PFSK-1 (cell line): Measurements from ENCODE around the gene RPRD2.

Experiments
- POLR2AphosphoS5 ChIP-seq: IDR thresholded peaks from 2 replicates; pipeline ENCODE4 v1.6.1; 2012; ENCODE audit warnings: low read depth, mild to moderate bottlenecking, control low read depth, low read length, moderate library complexity
- SIN3A ChIP-seq: IDR thresholded peaks from 2 replicates; pipeline ENCODE4 v1.6.1; 2012; ENCODE audit warnings: mild to moderate bottlenecking, low read length, moderate library complexity, borderline replicate concordance; ENCODE audit not compliant: insufficient read depth
- TAF1 ChIP-seq: IDR thresholded peaks from 2 replicates; pipeline ENCODE4 v1.6.1; 2012; ENCODE audit warnings: low read length, control low read depth, borderline replicate concordance; ENCODE audit not compliant: insufficient read depth
- TF ChIP-seq, protein P1 (sequence below), 2 experiments: IDR thresholded peaks; 2 replicates each; pipeline versions ENCODE4 v1.6.1 to v1.8.0; 2011 to 2012; ENCODE audit warnings: low read depth in 2 of 2, low read length in 2 of 2, control low read depth in 1 of 2, inconsistent platforms in 1 of 2, mild to moderate bottlenecking in 1 of 2, moderate library complexity in 1 of 2; ENCODE audit not compliant: insufficient read depth in 1 of 2

DNA sequence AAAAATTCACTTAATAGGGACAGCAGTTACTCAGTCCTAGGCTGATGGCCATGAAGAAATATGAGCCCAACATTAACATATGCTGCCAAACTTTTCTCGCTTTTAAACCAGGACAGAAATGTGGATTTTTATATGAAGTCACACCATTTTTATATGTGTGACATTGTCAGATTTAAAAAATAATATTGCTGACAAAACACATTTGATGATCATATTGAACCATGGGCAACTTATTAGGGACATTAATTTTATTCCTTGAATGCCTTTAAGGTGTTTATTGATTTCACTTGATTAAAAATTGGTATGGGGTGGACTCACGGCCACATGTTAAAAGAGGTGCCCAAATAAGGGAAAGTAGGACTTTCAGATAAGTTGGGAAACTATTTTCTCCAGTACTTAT, 58.6 kb downstream of the RPRD2 start:
- TF ChIP-seq POLR2AphosphoS5 (no peak), TAF1 (no peak), SIN3A (no peak)
- TF ChIP-seq, protein P1, sequence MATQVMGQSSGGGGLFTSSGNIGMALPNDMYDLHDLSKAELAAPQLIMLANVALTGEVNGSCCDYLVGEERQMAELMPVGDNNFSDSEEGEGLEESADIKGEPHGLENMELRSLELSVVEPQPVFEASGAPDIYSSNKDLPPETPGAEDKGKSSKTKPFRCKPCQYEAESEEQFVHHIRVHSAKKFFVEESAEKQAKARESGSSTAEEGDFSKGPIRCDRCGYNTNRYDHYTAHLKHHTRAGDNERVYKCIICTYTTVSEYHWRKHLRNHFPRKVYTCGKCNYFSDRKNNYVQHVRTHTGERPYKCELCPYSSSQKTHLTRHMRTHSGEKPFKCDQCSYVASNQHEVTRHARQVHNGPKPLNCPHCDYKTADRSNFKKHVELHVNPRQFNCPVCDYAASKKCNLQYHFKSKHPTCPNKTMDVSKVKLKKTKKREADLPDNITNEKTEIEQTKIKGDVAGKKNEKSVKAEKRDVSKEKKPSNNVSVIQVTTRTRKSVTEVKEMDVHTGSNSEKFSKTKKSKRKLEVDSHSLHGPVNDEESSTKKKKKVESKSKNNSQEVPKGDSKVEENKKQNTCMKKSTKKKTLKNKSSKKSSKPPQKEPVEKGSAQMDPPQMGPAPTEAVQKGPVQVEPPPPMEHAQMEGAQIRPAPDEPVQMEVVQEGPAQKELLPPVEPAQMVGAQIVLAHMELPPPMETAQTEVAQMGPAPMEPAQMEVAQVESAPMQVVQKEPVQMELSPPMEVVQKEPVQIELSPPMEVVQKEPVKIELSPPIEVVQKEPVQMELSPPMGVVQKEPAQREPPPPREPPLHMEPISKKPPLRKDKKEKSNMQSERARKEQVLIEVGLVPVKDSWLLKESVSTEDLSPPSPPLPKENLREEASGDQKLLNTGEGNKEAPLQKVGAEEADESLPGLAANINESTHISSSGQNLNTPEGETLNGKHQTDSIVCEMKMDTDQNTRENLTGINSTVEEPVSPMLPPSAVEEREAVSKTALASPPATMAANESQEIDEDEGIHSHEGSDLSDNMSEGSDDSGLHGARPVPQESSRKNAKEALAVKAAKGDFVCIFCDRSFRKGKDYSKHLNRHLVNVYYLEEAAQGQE (IDR thresholded peaks at IDR 0.05; ENCODE audit: insufficient read depth in 1 of 2, low read depth in 2 of 2, low read length in 2 of 2) = no peak
